WTC11 (cell line): Measurements from ENCODE around the gene RPS29. TPM values are rescaled to one million over a fixed set of nuclear protein-coding genes. Genes with fewer than 3 reads are reported as not detected.

Experiments used
- ATAC-seq: fragments of 200-7000 bp; cut with Tn5 transposase; 2 replicates; pipeline ENCODE4 v1.10.0; 2021; ENCODE audit warnings: mild to moderate bottlenecking, moderate library complexity
- CTCF ChIA-PET: fragments of 300-600 bp; sonication (Branson Sonifier 250); formaldehyde crosslinking; loops from one replicate; lab custom pipeline; 2021; ENCODE audit warnings: antibody characterized with exemption; lab: Charles Lee
- POLR2A ChIA-PET: fragments of 350-600 bp; sonication (Branson Sonifier 250); formaldehyde crosslinking; loops from one replicate; lab custom pipeline; 2021; ENCODE audit warnings: antibody characterized with exemption; lab: Charles Lee
- DNase-seq: peaks from one replicate; pipeline ENCODE4 v3.0.0; 2021; ENCODE audit warnings: low spot score
- H3K27ac Mint-ChIP-seq: 2 replicates; pipeline ENCODE4 v1.8.0; 2021; ENCODE audit warnings: mixed read lengths
- H3K27me3 Mint-ChIP-seq: 2 replicates; pipeline ENCODE4 v1.8.0; 2021; ENCODE audit warnings: low read depth, mild to moderate bottlenecking, moderate library complexity, mixed read lengths
- H3K36me3 Mint-ChIP-seq: 2 replicates; pipeline ENCODE4 v1.8.0; 2021; ENCODE audit warnings: mixed read lengths
- H3K4me1 Mint-ChIP-seq: 2 replicates; pipeline ENCODE4 v1.8.0; 2022; ENCODE audit warnings: mixed read lengths
- H3K4me3 Mint-ChIP-seq: 2 replicates; pipeline ENCODE4 v1.8.0; 2021; ENCODE audit warnings: mild to moderate bottlenecking, moderate library complexity, mixed read lengths
- H3K9me3 Mint-ChIP-seq: 2 replicates; pipeline ENCODE4 v1.8.0; 2021; ENCODE audit warnings: mixed read lengths
- AFF4 ChIP-seq: sonication (generic); formaldehyde crosslinking; IDR thresholded peaks from 2 replicates; pipeline ENCODE4 v1.8.1; 2023; ENCODE audit warnings: mild to moderate bottlenecking, missing genetic modification reagents, borderline replicate concordance
- ATF2 ChIP-seq: sonication (generic); formaldehyde crosslinking; IDR thresholded peaks from 2 replicates; pipeline ENCODE4 v1.8.1; 2022; ENCODE audit warnings: low read depth, missing genetic modification reagents, borderline replicate concordance
- CTCF ChIP-seq: fragments of 200-600 bp; IDR thresholded peaks from 2 replicates; pipeline ENCODE4 v1.8.0; 2022; ENCODE audit warnings: antibody characterized with exemption
- E2F4 ChIP-seq: sonication (generic); formaldehyde crosslinking; IDR thresholded peaks from 2 replicates; pipeline ENCODE4 v1.8.1; 2022; ENCODE audit warnings: low read depth, mild to moderate bottlenecking, moderate library complexity, missing genetic modification reagents, borderline replicate concordance
- FOXK1 ChIP-seq: sonication (generic); formaldehyde crosslinking; IDR thresholded peaks from 2 replicates; pipeline ENCODE4 v1.8.0; 2022; ENCODE audit warnings: mild to moderate bottlenecking, moderate library complexity, missing genetic modification reagents
- GABPB1 ChIP-seq: sonication (generic); formaldehyde crosslinking; IDR thresholded peaks from 2 replicates; pipeline ENCODE4 v1.8.1; 2023; ENCODE audit warnings: mild to moderate bottlenecking, missing genetic modification reagents
- JAZF1 ChIP-seq: fragments of 250-450 bp; sonication (Bioruptor Pico); IDR thresholded peaks from 2 replicates; pipeline ENCODE4 v1.9.0; 2021; ENCODE audit warnings: moderate library complexity, mild to moderate bottlenecking, inconsistent platforms
- KAT7 ChIP-seq: sonication (generic); formaldehyde crosslinking; IDR thresholded peaks from 2 replicates; pipeline ENCODE4 v1.8.1; 2023; ENCODE audit warnings: missing genetic modification reagents, mild to moderate bottlenecking, borderline replicate concordance
- MAX ChIP-seq: sonication (generic); formaldehyde crosslinking; IDR thresholded peaks from 2 replicates; pipeline ENCODE4 v1.8.0; 2022; ENCODE audit warnings: mild to moderate bottlenecking, missing genetic modification reagents
- MYBL2 ChIP-seq: sonication (generic); formaldehyde crosslinking; IDR thresholded peaks from 2 replicates; pipeline ENCODE4 v1.8.1; 2023; ENCODE audit warnings: mild to moderate bottlenecking, moderate library complexity, missing genetic modification reagents
- TEAD1 ChIP-seq: sonication (generic); formaldehyde crosslinking; IDR thresholded peaks from 2 replicates; pipeline ENCODE4 v1.8.0; 2022; ENCODE audit warnings: mild to moderate bottlenecking, missing genetic modification reagents
- TP53 ChIP-seq: sonication (generic); formaldehyde crosslinking; IDR thresholded peaks from 2 replicates; pipeline ENCODE4 v1.8.1; 2023; ENCODE audit warnings: mild to moderate bottlenecking, missing genetic modification reagents
- ZMAT4 ChIP-seq: fragments of 250-450 bp; sonication (Bioruptor Pico); IDR thresholded peaks from 2 replicates; pipeline ENCODE4 v1.9.0; 2021; ENCODE audit warnings: mild to moderate bottlenecking
- ZNF232 ChIP-seq: sonication (generic); formaldehyde crosslinking; IDR thresholded peaks from 2 replicates; pipeline ENCODE4 v1.8.0; 2022; ENCODE audit warnings: mild to moderate bottlenecking, missing genetic modification reagents
- ZNF263 ChIP-seq: sonication (generic); formaldehyde crosslinking; IDR thresholded peaks from 2 replicates; pipeline ENCODE4 v1.8.1; 2022; ENCODE audit warnings: low read depth, mild to moderate bottlenecking, moderate library complexity, missing genetic modification reagents
- ZNF396 ChIP-seq: fragments of 250-450 bp; sonication (Bioruptor Pico); IDR thresholded peaks from 2 replicates; pipeline ENCODE4 v1.8.0; 2021; ENCODE audit warnings: mild to moderate bottlenecking, moderate library complexity, borderline replicate concordance
- ZNF416 ChIP-seq: fragments of 250-450 bp; sonication (Bioruptor Pico); IDR thresholded peaks from 2 replicates; pipeline ENCODE4 v1.9.0; 2021; ENCODE audit warnings: mild to moderate bottlenecking, inconsistent platforms
- total RNA-seq: library from RNA; stranded (reverse); gene quantifications from 3 replicates; pipeline ENCODE4 v1.2.3, GENCODE V29; 2021
- TF ChIP-seq, protein P1 (sequence below): sonication (generic); formaldehyde crosslinking; IDR thresholded peaks from 2 replicates; pipeline ENCODE4 v1.8.0; 2022; ENCODE audit warnings: missing genetic modification reagents
- TF ChIP-seq, protein P2 (sequence below): sonication (generic); formaldehyde crosslinking; conservative IDR thresholded peaks from 2 replicates; pipeline ENCODE4 v1.8.1; 2022; ENCODE audit warnings: mild to moderate bottlenecking, missing genetic modification reagents
- TF ChIP-seq, protein P3 (sequence below): sonication (generic); formaldehyde crosslinking; IDR thresholded peaks from 2 replicates; pipeline ENCODE4 v1.8.1; 2022; ENCODE audit warnings: mild to moderate bottlenecking, moderate library complexity, missing genetic modification reagents

RPS29 gene
- total RNA-seq, 1 experiment from 2014 or later: 2,168 TPM

GRCh38 chr14:49620182-49621113 lies 34.3 kb upstream of the RPS29 start, which contains the start of the genes MGAT2 and RPL36AL (continued):
- peak; percentile 46; the same call in 1 of the 2 replicates for TF ChIP-seq E2F4 (CRISPR knock-in tag)
- TF ChIP-seq GABPB1 (CRISPR knock-in tag): peak; percentile 67; the same call in 1 of the 2 replicates
- TF ChIP-seq MYBL2: peak; percentile 85
- TF ChIP-seq TEAD1 (CRISPR knock-in tag): 0 out of 2 replicates have a peak, but pooled peaks have one; percentile 33
- TF ChIP-seq ATF2: 0 out of 2 replicates have a peak, but pooled peaks have one; percentile 53
- TF ChIP-seq ZNF263 (CRISPR knock-in tag): no peak
- no peak; the same call in 1 of the 2 replicates for TF ChIP-seq AFF4 (CRISPR knock-in tag)
- no peak for TF ChIP-seq JAZF1
- TF ChIP-seq, protein P1, sequence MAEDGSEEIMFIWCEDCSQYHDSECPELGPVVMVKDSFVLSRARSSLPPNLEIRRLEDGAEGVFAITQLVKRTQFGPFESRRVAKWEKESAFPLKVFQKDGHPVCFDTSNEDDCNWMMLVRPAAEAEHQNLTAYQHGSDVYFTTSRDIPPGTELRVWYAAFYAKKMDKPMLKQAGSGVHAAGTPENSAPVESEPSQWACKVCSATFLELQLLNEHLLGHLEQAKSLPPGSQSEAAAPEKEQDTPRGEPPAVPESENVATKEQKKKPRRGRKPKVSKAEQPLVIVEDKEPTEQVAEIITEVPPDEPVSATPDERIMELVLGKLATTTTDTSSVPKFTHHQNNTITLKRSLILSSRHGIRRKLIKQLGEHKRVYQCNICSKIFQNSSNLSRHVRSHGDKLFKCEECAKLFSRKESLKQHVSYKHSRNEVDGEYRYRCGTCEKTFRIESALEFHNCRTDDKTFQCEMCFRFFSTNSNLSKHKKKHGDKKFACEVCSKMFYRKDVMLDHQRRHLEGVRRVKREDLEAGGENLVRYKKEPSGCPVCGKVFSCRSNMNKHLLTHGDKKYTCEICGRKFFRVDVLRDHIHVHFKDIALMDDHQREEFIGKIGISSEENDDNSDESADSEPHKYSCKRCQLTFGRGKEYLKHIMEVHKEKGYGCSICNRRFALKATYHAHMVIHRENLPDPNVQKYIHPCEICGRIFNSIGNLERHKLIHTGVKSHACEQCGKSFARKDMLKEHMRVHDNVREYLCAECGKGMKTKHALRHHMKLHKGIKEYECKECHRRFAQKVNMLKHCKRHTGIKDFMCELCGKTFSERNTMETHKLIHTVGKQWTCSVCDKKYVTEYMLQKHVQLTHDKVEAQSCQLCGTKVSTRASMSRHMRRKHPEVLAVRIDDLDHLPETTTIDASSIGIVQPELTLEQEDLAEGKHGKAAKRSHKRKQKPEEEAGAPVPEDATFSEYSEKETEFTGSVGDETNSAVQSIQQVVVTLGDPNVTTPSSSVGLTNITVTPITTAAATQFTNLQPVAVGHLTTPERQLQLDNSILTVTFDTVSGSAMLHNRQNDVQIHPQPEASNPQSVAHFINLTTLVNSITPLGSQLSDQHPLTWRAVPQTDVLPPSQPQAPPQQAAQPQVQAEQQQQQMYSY (CRISPR knock-in tag): no peak
- TF ChIP-seq TP53 (CRISPR knock-in tag): 0 out of 2 replicates have a peak, but pooled peaks have one; percentile 9
- TF ChIP-seq FOXK1 (CRISPR knock-in tag): peak; percentile 77; the same call in 1 of the 2 replicates
- TF ChIP-seq, all 79 proteins: peak for 18

DNA sequence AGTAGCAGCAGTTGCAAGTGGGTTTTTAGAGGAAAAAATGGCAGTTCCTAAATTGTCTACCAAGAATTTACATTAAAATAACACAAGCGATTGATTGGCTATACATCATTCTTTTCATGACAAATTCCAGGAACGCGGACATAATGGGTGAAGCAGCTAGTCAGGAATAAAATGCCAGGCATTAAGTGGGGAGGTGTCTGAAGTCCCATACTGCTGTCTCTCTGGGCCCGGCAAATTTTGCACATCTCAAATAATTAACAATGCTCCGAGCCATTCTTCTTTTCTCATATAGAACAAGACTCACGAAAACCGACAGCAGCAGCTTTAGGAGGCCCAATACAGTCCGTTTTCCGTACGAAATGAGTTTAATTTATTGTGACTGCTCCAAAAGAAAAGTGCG lies 33.5 kb upstream of the RPS29 start:
- Mint-ChIP-seq H3K4me3 (peak overlapping the region; percentile 98), H3K9me3 (no peaks in the 10 kb centered on the region), H3K36me3 (peaks cover 18% of the 10 kb centered on the region), H3K27ac (peak overlapping the region; percentile 98), H3K4me1 (peaks cover 23% of the 10 kb centered on the region), H3K27me3 (no peaks in the 10 kb centered on the region)
- DNase-seq: no peak
- no peak for ATAC-seq
- CTCF ChIA-PET: interaction anchor here (0.6 to 3.7 kb wide), 11 partner anchors 10 to 1241 kb away, joined by 3 to 24 read pairs (median 4); partner anchors contain the start of genes KLHDC2, NEMF and RPS29
- POLR2A ChIA-PET: interaction anchor here (1.0 to 2.9 kb wide), 7 partner anchors 10 to 242 kb away, joined by 5 to 39 read pairs (median 21); partner anchors contain the start of genes DNAAF2, KLHDC2, LRR1 and RPS29
- TF ChIP-seq ZNF416 (CRISPR knock-in tag): no peak
- no peak for TF ChIP-seq MAX (CRISPR knock-in tag)
- TF ChIP-seq ZMAT4 (CRISPR knock-in tag): no peak
- no peak for TF ChIP-seq KAT7 (CRISPR knock-in tag)
- TF ChIP-seq, protein P2, sequence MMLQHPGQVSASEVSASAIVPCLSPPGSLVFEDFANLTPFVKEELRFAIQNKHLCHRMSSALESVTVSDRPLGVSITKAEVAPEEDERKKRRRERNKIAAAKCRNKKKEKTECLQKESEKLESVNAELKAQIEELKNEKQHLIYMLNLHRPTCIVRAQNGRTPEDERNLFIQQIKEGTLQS (CRISPR knock-in tag): no peak
- no peak for TF ChIP-seq CTCF
- TF ChIP-seq ZNF396 (CRISPR knock-in tag): no peak
- no peak for TF ChIP-seq ZNF232 (CRISPR knock-in tag)
- TF ChIP-seq, protein P3, sequence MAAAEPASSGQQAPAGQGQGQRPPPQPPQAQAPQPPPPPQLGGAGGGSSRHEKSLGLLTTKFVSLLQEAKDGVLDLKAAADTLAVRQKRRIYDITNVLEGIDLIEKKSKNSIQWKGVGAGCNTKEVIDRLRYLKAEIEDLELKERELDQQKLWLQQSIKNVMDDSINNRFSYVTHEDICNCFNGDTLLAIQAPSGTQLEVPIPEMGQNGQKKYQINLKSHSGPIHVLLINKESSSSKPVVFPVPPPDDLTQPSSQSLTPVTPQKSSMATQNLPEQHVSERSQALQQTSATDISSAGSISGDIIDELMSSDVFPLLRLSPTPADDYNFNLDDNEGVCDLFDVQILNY (CRISPR knock-in tag): no peak
